Cerebellar cortex (tissue), 1 donor: ENCODE results near the gene CYB5A.

Experiments
- DNase-seq: peaks from one replicate; pipeline ENCODE4 v3.0.0-alpha.2; 2015; ENCODE audit warnings: low spot score

CYB5A gene

DNA sequence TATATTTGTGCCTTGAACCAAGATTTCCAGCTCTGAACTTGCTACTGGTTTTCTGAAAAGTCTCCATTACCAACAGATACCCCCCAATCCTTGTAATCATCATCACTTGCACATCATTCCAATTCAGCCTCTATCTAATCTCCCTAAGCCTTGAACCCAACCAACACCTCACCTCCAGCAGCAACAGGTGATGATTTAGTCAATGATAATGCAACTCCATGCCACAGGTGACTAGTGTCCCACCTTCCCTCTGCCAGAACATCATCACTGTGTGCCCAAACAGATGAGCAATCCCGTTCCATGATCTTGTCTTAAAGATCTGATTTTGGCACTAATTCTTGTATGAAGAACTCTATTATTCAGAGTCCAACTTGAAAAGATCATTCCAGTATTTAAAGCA, 75.9 kb downstream of the CYB5A start:
- no peak for DNase-seq

DNA sequence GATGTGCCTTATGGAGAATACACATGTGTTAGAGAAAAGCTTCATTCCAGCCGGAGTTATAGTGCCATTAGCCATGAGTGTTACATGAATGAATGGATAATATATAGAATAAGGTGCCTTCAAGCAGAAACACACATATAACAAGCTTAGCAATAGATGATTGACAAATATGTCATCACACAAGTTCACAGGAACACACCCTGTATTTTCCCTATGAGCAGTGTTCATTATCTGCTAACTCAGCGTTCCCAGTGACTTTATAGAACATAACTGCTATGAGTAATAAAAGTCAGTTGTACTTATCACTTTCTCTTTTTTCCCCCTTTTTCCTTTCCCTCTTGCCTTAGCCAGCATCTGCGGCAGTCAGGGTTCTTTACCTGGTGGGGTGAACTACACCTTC, 78.3 kb downstream of the CYB5A start:
- DNase-seq: no peak

DNA sequence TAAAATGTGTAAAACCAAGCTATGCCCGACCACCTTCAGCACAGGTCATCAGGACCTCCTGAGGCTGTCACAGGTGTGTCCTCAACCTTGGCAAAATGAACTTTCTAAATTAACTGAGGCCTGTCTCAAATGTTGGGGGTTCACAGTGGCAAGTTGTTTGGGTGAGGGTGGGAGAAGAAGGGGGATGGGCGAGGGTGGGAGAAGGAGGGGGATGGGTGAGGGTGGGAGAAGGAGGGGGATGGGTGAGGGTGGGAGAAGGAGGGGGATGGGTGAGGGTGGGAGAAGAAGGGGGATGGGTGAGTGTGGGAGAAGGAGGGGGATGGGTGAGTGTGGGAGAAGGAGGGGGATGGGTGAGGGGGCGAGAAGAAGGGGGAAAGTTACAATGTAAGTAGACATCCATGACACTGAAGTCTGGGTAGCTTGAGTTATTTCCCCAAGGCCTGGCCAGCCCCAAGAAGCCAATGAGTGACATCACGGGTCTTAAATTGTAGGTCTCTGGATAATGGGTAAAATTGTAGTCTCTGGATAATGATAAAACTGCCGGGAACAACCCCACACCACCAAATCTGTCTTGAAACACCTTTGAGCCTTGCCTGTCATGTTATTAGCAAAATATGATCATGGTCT, 87.1 kb downstream of the CYB5A start:
- DNase-seq: no peak

DNA sequence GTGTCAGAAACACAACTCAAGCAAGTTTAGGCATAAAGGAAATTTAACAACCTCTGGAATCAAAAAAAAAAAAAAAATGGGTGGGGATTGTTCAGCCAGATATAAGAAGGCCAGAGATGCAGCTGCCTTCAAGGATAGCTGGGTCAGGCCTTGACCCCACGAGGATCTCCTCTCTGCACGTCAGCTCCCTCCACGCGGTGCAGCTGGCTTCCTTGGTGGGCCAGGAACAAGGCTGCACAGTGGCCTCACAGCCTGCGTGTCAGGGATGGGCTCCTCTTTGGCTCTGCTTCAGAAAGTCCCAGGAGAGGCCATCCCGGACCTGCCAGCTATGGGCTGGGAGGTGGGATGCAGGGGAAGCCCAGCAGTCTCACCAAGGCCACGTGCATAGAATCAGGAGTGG, 88.0 kb downstream of the CYB5A start:
- no peak for DNase-seq
